GM21381 (cell line): ENCODE results near the gene MACROH2A2.
"Not testable (repeated sequence)": the region's sequence is repeated elsewhere in the genome, so short reads cannot be mapped to it uniquely, and the experiment has no call there.

Experiments
- ATAC-seq: cut with Tn5 transposase; IDR thresholded peaks from one replicate; pipeline ENCODE4 v1.9.1; 2021; ENCODE audit warnings: mild to moderate bottlenecking, moderate library complexity; ENCODE audit not compliant: unreplicated experiment

Gene MACROH2A2

GRCh38 chr10:70052462-70053217 is at the start of gene MACROH2A2:
TSS of gene MACROH2A2 (plus strand) at chr10:70052846. CDS start at chr10:70075659, 22,813 bp downstream.
- ATAC-seq = no peak

- ATAC-seq = no peak
Measured at GRCh38 chr10:70007116-70007820, 45.4 kb upstream of the MACROH2A2 start.

GRCh38 chr10:70031215-70031614 is 21.4 kb upstream of the MACROH2A2 start:
- no peak for ATAC-seq

GRCh38 chr10:70032667-70033289 is 19.9 kb upstream of the MACROH2A2 start:
- ATAC-seq = no peak

- ATAC-seq = no peak
Measured at GRCh38 chr10:70034232-70034631, 18.4 kb upstream of the MACROH2A2 start.

GRCh38 chr10:70035531-70035930 is 17.1 kb upstream of the MACROH2A2 start:
- no peak for ATAC-seq

- no peak for ATAC-seq
Measured at GRCh38 chr10:70038923-70039322, 13.7 kb upstream of the MACROH2A2 start.

GRCh38 chr10:70041016-70041415 is 11.6 kb upstream of the MACROH2A2 start:
- ATAC-seq = no peak

GRCh38 chr10:70041739-70042138 is 10.9 kb upstream of the MACROH2A2 start:
- not testable (repeated sequence) for ATAC-seq

- not testable (repeated sequence) for ATAC-seq
Measured at GRCh38 chr10:70047066-70047465, 5.6 kb upstream of the MACROH2A2 start.

- ATAC-seq = no peak
Measured at GRCh38 chr10:70048030-70048723, 4.5 kb upstream of the MACROH2A2 start.

- ATAC-seq = no peak
Measured at GRCh38 chr10:70051848-70052247, 798 bp upstream of the MACROH2A2 start.

- no peak for ATAC-seq
Measured at GRCh38 chr10:70053218-70053840, 683 bp downstream of the MACROH2A2 start.

- ATAC-seq = no peak
Measured at GRCh38 chr10:70053841-70054288, 1.2 kb downstream of the MACROH2A2 start.

GRCh38 chr10:70054902-70055301 is 2.3 kb downstream of the MACROH2A2 start:
- no peak for ATAC-seq

- ATAC-seq = no peak
Measured at GRCh38 chr10:70055550-70055949, 2.9 kb downstream of the MACROH2A2 start.

GRCh38 chr10:70057306-70057705 is 4.7 kb downstream of the MACROH2A2 start:
- no peak for ATAC-seq

GRCh38 chr10:70060389-70060788 is 7.7 kb downstream of the MACROH2A2 start:
- ATAC-seq = no peak

- ATAC-seq = no peak
Measured at GRCh38 chr10:70063418-70064098, 10.9 kb downstream of the MACROH2A2 start.

GRCh38 chr10:70064486-70064885 is 11.8 kb downstream of the MACROH2A2 start:
- ATAC-seq = no peak
